HG03095 (cell line): ENCODE measurements around the gene ATP2B2.

Source experiments
- ATAC-seq: cut with Tn5 transposase; IDR thresholded peaks from one replicate; pipeline ENCODE4 v1.9.1; 2021; ENCODE audit warnings: moderate library complexity; ENCODE audit not compliant: unreplicated experiment

The ATP2B2 gene

DNA sequence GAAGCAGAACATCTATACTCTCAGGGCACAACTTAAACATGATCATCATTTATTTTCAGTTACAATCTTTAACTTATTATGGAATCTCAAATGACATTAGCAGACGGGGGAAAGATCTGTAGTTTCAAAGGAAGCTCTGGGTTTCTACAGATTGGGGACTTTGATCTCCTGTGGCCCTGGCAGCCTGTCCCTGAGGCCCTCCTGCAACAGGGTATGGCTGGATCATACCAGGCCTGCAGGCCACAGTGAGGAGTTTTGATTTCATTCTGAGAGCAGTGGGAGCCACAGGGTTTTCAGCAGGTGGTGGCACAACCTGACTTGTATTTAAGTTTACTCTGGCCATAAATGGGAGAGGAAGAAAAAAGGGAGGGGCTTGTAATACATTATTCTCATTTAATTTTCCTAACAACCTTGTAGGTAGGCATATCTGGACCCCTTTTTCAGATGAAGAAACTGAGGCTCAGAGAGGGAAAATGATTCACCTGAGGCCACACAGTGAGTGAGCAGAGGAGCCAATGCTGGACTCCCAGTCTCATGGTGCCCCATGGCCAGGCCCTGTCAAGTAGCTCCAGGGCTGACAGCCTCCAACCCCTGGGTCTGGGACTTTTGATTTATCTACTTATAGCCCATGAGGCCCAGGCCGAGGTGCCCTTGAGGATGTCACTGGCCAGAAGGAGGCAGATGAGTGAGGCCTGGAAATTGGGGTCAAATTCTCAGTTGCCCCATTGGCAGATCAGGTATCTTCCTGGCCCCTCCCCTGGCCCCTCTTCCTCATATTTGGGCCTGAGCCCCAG, 71.0 kb downstream of the ATP2B2 start:
- ATAC-seq = no peak

- ATAC-seq = no peak
These were observed 72.5 kb downstream of the ATP2B2 start for GRCh38 chr3:10432931-10433330.

DNA sequence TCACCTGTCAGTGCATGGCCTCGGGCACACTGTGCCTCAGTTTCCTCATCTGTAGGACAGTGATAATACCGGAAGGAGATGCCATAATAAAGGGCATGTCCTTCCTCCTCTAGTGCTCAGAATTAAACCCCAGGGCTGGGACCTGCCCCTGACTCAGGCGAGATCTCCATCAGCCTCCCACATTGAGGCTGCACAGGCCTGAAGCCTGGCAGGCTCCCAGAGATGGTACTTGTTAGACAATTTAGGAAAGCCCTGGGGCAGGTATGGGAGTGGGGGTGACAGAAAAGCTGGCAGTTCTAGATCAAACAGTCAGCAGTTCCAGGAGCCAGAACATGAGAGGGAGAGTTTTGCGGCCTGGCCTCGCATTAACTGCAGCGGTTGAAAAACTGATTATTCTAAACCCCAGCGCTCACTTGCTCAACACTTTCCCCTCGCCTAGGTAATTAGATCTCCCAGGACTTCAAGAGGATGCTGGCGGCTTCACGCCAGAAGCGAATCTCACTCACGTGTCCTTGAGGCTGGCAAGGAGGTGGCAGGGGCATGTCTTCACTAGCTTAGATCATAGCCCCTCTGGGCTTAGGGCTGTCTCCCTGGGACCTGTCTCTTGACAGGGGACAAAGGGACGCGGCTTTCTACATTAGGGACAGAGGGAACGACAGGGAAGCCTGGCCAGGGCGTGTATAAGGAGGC, 73.1 kb downstream of the ATP2B2 start:
- ATAC-seq = no peak

DNA sequence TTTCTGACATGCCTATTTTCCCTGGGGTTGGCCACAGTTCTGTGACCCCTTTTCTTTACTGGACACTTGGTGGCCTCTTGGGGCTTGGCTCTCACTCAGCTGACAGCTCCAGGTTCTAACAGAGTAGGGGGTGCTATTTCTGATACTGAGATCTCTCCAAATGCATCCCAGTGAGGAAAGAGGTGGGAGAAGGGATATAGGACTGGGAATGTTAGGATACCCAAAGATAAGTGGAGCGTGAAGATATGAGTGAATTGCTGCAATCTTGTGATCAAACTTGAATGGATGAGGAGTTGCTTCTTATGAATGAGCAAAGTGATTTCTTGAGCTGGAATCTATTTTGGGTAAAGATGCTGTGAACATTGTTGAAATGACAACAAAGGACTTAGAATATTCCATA, 74.6 kb downstream of the ATP2B2 start:
- ATAC-seq = no peak

- no peak for ATAC-seq
These were observed 76.8 kb downstream of the ATP2B2 start for GRCh38 chr3:10428406-10429091.

- ATAC-seq = no peak
These were observed 78.8 kb downstream of the ATP2B2 start for GRCh38 chr3:10426346-10427220.

DNA sequence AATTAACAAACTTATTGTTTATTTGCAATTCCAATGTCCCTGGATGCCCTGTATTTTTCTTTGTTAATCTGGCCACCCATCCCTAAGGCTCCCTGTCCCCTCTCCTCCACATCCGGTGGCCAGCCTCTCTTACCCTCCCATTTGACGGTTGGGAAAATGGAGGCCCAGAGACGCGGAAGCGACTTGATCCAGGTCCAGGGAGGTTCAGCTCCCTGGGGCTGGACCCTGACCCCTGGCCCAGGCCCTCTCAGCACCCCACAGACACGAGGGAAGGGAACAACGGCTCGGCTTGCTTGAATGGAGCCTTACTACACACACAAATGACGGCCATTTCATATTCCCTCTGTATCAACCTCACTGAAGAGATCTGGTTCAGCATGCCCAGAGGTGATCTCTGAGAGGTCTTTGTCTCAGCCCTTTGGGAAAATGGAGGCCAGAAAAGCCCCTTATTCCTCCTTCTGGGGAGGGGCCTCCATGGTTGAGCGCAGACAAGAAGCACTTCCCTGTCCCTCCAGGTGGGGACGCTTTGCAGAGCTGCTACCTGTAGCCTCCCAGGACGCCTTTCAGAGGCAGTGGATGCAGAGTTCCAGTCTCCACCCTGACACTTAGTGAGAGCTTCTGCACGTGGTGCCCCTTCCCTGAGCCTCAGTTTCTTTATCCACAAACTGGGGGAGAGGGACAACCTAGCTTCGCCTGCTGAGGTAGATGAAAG, 82.1 kb downstream of the ATP2B2 start:
- no peak for ATAC-seq

- ATAC-seq = no peak
These were observed 83.4 kb downstream of the ATP2B2 start for GRCh38 chr3:10421996-10422395.

DNA sequence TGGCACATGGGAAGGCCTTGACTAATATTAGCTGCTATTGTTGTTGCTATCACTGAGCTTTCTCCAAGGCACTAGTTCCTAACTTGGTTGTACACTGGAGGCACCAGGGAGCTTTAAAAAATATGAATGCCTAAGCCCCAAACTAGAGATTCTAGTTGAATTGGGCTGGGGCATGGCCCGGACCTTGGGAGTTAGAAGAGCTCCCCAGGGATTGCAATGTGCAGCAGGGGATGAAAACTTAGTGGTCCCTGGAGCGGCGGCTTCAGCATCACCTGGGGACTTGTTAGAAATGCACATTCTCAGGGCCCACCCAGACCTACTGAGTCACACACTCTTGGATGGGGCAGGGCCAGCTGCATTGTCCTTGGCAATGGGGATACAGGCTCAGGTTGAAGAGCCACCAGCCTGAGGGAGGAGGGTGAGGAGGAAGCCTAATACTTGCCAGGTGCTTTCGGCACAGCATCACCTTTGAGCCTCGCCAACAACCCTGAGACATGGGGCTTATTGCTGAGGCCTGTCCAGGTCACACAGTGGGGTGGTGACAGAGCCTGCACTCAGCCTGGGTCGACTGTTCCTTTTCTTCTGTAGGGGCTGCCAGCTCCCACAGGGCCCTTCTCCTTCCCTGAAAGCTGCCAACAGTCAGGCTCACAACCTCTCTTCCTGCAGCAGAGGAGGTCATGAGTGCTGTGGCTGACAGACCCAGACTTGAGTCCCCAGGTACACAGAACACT, 84.5 kb downstream of the ATP2B2 start:
- no peak for ATAC-seq

GRCh38 chr3:10419637-10420232, 85.7 kb downstream of the ATP2B2 start:
- no peak for ATAC-seq

GRCh38 chr3:10417847-10418246, 87.5 kb downstream of the ATP2B2 start:
- ATAC-seq = no peak

DNA sequence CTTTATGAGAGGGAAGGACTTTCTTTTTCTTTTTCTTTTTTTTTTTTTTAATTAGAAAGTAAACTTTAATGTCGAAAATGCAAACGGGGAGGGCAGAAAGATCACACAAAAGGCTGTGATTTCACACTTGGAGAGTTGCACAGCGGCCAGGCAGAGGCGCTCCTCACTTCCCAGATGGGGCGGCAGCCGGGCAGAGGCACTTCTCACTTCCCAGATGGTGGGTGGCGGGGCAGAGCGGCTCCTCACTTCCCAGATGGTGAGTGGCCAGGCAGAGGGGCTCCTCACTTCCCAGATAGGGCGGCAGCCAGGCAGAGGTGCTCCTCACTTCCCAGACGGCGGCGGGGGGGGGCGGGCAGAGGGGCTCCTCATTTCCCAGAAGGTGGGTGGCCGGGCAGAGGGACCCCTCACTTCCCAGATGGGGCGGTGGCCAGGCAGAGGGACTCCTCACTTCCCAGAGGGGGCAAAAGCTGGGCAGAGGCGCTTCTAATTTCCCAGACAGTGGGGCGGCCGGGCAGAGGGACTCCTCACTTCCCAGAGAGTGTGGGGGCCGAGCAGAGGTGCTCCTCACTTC, 88.6 kb downstream of the ATP2B2 start:
- no peak for ATAC-seq

GRCh38 chr3:10413041-10413440, 92.3 kb downstream of the ATP2B2 start:
- no peak for ATAC-seq

GRCh38 chr3:10411598-10412332, 93.6 kb downstream of the ATP2B2 start:
- no peak for ATAC-seq

- no peak for ATAC-seq
These were observed 94.9 kb downstream of the ATP2B2 start for GRCh38 chr3:10410383-10411002.

GRCh38 chr3:10408680-10409079, 96.7 kb downstream of the ATP2B2 start:
- no peak for ATAC-seq

DNA sequence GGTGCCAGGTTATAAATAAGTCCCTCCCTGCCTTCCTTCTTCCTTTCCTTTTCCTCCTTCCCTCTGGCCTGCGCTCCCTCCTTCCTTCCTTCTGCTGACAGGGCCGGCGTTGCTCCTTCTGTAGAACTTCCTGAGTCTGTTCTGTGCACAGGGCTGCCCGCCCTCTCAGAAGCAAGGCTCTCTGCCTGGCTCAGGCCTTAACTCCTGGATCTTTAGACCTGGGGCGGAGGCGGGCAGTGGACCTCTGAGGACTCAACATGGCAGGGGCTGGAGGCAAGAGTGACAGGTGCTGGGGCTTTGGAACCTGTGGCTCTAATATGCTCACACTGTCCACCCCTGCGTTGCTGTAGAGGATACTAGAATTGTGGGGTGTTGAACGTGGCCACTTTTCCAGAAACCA, 98.0 kb downstream of the ATP2B2 start:
- ATAC-seq = no peak

- ATAC-seq = no peak
These were observed 99.0 kb downstream of the ATP2B2 start for GRCh38 chr3:10406414-10406813.
